SK-N-SH treated with all-trans-retinoic acid at 6 μM for 48 hours (cell line): ENCODE results near the gene SLC35A2.

Source experiments
- ISL1 ChIP-seq: fragments of 250-450 bp; sonication (Bioruptor Pico); IDR thresholded peaks from 2 replicates; pipeline ENCODE4 v2.1.2; 2022; ENCODE audit warnings: mild to moderate bottlenecking, moderate library complexity
- OSR1 ChIP-seq: fragments of 250-450 bp; sonication (Bioruptor Pico); IDR thresholded peaks from 2 replicates; pipeline ENCODE4 v1.8.0; 2022; ENCODE audit warnings: moderate library complexity, mild to moderate bottlenecking, inconsistent platforms
- PPARA ChIP-seq: fragments of 250-450 bp; sonication (Bioruptor Pico); IDR thresholded peaks from 2 replicates; pipeline ENCODE4 v1.5.0; 2020; ENCODE audit warnings: mild to moderate bottlenecking, borderline replicate concordance
- RARB ChIP-seq: fragments of 250-450 bp; sonication (Bioruptor Pico); IDR thresholded peaks from 2 replicates; pipeline ENCODE4 v1.8.0; 2021; ENCODE audit warnings: mild to moderate bottlenecking, moderate library complexity
- TOX ChIP-seq: fragments of 250-450 bp; sonication (Bioruptor Pico); IDR thresholded peaks from 2 replicates; pipeline ENCODE4 v1.8.0; 2021; ENCODE audit warnings: mild to moderate bottlenecking, moderate library complexity, borderline replicate concordance
- ZC3H10 ChIP-seq: fragments of 250-450 bp; sonication (Bioruptor Pico); IDR thresholded peaks from 2 replicates; pipeline ENCODE4 v1.5.1; 2021; ENCODE audit warnings: mild to moderate bottlenecking, moderate library complexity
- ZFP3 ChIP-seq: fragments of 250-450 bp; sonication (Bioruptor Pico); IDR thresholded peaks from 2 replicates; pipeline ENCODE4 v1.5.0; 2020; ENCODE audit warnings: mild to moderate bottlenecking, moderate library complexity
- ZFP30 ChIP-seq: fragments of 450-650 bp; formaldehyde crosslinking; IDR thresholded peaks from 2 replicates; pipeline ENCODE4 v1.5.0; 2022; ENCODE audit warnings: mild to moderate bottlenecking, moderate library complexity
- ZNF70 ChIP-seq: fragments of 450-650 bp; formaldehyde crosslinking; IDR thresholded peaks from 2 replicates; pipeline ENCODE4 v1.5.0; 2020; ENCODE audit warnings: mild to moderate bottlenecking, moderate library complexity
- TF ChIP-seq, protein P1 (sequence below): fragments of 250-450 bp; sonication (Bioruptor Pico); IDR thresholded peaks from 2 replicates; pipeline ENCODE4 v1.8.0; 2020; ENCODE audit warnings: mild to moderate bottlenecking, moderate library complexity, borderline replicate concordance
- TF ChIP-seq, protein P2 (sequence below): fragments of 250-450 bp; sonication (Bioruptor Pico); IDR thresholded peaks from 2 replicates; pipeline ENCODE4 v1.5.1; 2020; ENCODE audit warnings: low read depth, mild to moderate bottlenecking, moderate library complexity
- TF ChIP-seq, protein P3 (sequence below): fragments of 250-450 bp; sonication (Bioruptor Pico); IDR thresholded peaks from 2 replicates; pipeline ENCODE4 v1.5.0; 2020; ENCODE audit warnings: mild to moderate bottlenecking, moderate library complexity
- TF ChIP-seq, protein P4 (sequence below): fragments of 250-450 bp; sonication (Bioruptor Pico); IDR thresholded peaks from 2 replicates; pipeline ENCODE4 v1.8.0; 2021; ENCODE audit warnings: low read depth, mild to moderate bottlenecking, moderate library complexity, borderline replicate concordance

DNA sequence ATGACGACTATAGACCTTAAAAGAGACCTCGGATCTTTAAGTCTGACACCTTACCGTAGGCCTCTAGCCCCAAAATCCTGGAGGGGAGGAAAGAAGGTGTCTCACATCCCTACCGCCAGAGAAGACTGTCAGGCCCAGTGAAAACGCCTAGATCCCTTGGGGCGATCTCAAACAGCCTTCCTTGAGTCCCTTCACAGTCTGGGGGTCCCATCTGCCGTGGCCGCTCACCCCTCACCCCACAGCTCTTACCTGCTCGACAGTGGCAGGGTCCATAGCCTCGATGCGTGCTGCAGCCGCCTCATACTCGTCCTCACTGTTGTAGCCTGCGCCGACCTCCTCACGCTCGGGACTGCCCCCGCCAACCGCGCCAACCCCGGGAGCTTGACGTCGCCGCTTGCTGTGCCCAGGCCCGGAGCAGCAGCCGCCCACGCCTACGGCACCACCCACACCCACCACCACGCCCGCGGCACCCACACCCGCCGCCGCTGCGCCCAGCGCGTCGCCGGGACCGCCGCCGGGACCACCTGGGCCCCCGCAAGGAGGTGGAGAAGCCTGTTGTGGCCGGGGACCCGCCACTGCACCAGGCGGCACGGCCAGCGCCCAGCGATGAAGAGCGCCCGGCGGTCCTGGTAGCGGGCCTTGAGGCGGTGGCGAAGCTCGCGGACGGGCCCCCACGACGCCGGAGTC lies 45.4 kb upstream of the SLC35A2 start:
- TF ChIP-seq, protein P1, sequence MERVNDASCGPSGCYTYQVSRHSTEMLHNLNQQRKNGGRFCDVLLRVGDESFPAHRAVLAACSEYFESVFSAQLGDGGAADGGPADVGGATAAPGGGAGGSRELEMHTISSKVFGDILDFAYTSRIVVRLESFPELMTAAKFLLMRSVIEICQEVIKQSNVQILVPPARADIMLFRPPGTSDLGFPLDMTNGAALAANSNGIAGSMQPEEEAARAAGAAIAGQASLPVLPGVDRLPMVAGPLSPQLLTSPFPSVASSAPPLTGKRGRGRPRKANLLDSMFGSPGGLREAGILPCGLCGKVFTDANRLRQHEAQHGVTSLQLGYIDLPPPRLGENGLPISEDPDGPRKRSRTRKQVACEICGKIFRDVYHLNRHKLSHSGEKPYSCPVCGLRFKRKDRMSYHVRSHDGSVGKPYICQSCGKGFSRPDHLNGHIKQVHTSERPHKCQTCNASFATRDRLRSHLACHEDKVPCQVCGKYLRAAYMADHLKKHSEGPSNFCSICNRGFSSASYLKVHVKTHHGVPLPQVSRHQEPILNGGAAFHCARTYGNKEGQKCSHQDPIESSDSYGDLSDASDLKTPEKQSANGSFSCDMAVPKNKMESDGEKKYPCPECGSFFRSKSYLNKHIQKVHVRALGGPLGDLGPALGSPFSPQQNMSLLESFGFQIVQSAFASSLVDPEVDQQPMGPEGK: no peak
- no peak for TF ChIP-seq RARB (CRISPR knock-in tag)
- 0 out of 2 replicates have a peak, but pooled peaks have one; percentile 29 for TF ChIP-seq ZFP3 (CRISPR knock-in tag)
- TF ChIP-seq, protein P2, sequence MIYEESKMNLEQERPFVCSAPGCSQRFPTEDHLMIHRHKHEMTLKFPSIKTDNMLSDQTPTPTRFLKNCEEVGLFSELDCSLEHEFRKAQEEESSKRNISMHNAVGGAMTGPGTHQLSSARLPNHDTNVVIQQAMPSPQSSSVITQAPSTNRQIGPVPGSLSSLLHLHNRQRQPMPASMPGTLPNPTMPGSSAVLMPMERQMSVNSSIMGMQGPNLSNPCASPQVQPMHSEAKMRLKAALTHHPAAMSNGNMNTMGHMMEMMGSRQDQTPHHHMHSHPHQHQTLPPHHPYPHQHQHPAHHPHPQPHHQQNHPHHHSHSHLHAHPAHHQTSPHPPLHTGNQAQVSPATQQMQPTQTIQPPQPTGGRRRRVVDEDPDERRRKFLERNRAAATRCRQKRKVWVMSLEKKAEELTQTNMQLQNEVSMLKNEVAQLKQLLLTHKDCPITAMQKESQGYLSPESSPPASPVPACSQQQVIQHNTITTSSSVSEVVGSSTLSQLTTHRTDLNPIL (CRISPR knock-in tag): no peak
- no peak for TF ChIP-seq PPARA (CRISPR knock-in tag)
- no peak for TF ChIP-seq OSR1 (CRISPR knock-in tag)
- TF ChIP-seq, protein P3, sequence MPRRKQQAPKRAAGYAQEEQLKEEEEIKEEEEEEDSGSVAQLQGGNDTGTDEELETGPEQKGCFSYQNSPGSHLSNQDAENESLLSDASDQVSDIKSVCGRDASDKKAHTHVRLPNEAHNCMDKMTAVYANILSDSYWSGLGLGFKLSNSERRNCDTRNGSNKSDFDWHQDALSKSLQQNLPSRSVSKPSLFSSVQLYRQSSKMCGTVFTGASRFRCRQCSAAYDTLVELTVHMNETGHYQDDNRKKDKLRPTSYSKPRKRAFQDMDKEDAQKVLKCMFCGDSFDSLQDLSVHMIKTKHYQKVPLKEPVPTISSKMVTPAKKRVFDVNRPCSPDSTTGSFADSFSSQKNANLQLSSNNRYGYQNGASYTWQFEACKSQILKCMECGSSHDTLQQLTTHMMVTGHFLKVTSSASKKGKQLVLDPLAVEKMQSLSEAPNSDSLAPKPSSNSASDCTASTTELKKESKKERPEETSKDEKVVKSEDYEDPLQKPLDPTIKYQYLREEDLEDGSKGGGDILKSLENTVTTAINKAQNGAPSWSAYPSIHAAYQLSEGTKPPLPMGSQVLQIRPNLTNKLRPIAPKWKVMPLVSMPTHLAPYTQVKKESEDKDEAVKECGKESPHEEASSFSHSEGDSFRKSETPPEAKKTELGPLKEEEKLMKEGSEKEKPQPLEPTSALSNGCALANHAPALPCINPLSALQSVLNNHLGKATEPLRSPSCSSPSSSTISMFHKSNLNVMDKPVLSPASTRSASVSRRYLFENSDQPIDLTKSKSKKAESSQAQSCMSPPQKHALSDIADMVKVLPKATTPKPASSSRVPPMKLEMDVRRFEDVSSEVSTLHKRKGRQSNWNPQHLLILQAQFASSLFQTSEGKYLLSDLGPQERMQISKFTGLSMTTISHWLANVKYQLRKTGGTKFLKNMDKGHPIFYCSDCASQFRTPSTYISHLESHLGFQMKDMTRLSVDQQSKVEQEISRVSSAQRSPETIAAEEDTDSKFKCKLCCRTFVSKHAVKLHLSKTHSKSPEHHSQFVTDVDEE (CRISPR knock-in tag): no peak
- TF ChIP-seq ZNF70: no peak
- no peak for TF ChIP-seq ZFP30
- no peak for TF ChIP-seq ISL1 (CRISPR knock-in tag)
- no peak for TF ChIP-seq ZC3H10 (CRISPR knock-in tag)
- TF ChIP-seq TOX (CRISPR knock-in tag): no peak
- TF ChIP-seq, protein P4, sequence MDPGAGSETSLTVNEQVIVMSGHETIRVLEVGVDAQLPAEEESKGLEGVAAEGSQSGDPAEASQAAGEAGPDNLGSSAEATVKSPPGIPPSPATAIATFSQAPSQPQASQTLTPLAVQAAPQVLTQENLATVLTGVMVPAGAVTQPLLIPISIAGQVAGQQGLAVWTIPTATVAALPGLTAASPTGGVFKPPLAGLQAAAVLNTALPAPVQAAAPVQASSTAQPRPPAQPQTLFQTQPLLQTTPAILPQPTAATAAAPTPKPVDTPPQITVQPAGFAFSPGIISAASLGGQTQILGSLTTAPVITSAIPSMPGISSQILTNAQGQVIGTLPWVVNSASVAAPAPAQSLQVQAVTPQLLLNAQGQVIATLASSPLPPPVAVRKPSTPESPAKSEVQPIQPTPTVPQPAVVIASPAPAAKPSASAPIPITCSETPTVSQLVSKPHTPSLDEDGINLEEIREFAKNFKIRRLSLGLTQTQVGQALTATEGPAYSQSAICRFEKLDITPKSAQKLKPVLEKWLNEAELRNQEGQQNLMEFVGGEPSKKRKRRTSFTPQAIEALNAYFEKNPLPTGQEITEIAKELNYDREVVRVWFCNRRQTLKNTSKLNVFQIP (CRISPR knock-in tag): no peak
